Astrocyte (in vitro differentiated cells and primary cell): ENCODE data around the gene DYNLT2B. TPM values are rescaled to one million over a fixed set of nuclear protein-coding genes. Genes with fewer than 3 reads are reported as not detected.

Experiments
- DNase-seq: peaks from one replicate; pipeline ENCODE4 v3.0.0-alpha.2; 2010; ENCODE audit warnings: low read depth
- FAIRE-seq: peaks from 2 replicates; lab custom pipeline; 2011; peaks lifted over from hg19 to GRCh38; lab: Jason Lieb, UNC
- H2AFZ ChIP-seq: 2 replicates; pipeline ENCODE4 v1.6.0; 2012; ENCODE audit warnings: low read depth, low read length, inconsistent platforms
- H3K27ac ChIP-seq: 2 replicates; pipeline ENCODE4 v1.5.1; 2011; ENCODE audit warnings: low read depth, low read length, inconsistent platforms
- H3K27me3 ChIP-seq: 2 replicates; pipeline ENCODE4 v1.6.0; 2011; ENCODE audit warnings: low read length, inconsistent platforms; ENCODE audit not compliant: insufficient read depth
- H3K36me3 ChIP-seq: 2 replicates; pipeline ENCODE4 v1.5.1; 2011; ENCODE audit warnings: low read length, inconsistent platforms; ENCODE audit not compliant: insufficient read depth
- H3K4me1 ChIP-seq: 2 replicates; pipeline ENCODE4 v1.5.1; 2011; ENCODE audit warnings: low read length, inconsistent platforms; ENCODE audit not compliant: insufficient read depth
- H3K4me2 ChIP-seq: 2 replicates; pipeline ENCODE4 v1.6.0; 2012; ENCODE audit warnings: low read length, inconsistent platforms
- H3K4me3 ChIP-seq: 2 replicates; pipeline ENCODE4 v1.5.1; 2011; ENCODE audit warnings: low read depth, mild to moderate bottlenecking, low read length, inconsistent platforms; ENCODE audit not compliant: insufficient read depth
- H3K79me2 ChIP-seq: 2 replicates; pipeline ENCODE4 v1.6.0; 2012; ENCODE audit warnings: mild to moderate bottlenecking, low read length, inconsistent platforms; ENCODE audit not compliant: insufficient read depth
- H3K9ac ChIP-seq: 2 replicates; pipeline ENCODE4 v1.6.0; 2012; ENCODE audit warnings: mild to moderate bottlenecking, low read length, inconsistent platforms
- H3K9me3 ChIP-seq: 2 replicates; pipeline ENCODE4 v1.5.1; 2012; ENCODE audit warnings: low read depth, mild to moderate bottlenecking, low read length, inconsistent platforms; ENCODE audit not compliant: insufficient read depth
- H4K20me1 ChIP-seq: 2 replicates; pipeline ENCODE4 v1.6.0; 2012; ENCODE audit warnings: low read length, inconsistent platforms; ENCODE audit not compliant: insufficient read depth
- H3K27ac Mint-ChIP-seq: one replicate; pipeline ENCODE4 v1.8.0; 2021; ENCODE audit warnings: mild to moderate bottlenecking, mixed read lengths; ENCODE audit not compliant: unreplicated experiment
- H3K27me3 Mint-ChIP-seq: one replicate; pipeline ENCODE4 v1.8.0; 2021; ENCODE audit warnings: low read depth, mixed read lengths; ENCODE audit not compliant: unreplicated experiment
- H3K36me3 Mint-ChIP-seq: one replicate; pipeline ENCODE4 v1.8.0; 2021; ENCODE audit warnings: low read depth, mixed read lengths; ENCODE audit not compliant: unreplicated experiment
- H3K4me1 Mint-ChIP-seq: one replicate; pipeline ENCODE4 v1.8.0; 2021; ENCODE audit warnings: low read depth, mixed read lengths; ENCODE audit not compliant: unreplicated experiment
- H3K4me3 Mint-ChIP-seq: one replicate; pipeline ENCODE4 v1.8.0; 2021; ENCODE audit warnings: mild to moderate bottlenecking, moderate library complexity, mixed read lengths; ENCODE audit not compliant: unreplicated experiment
- H3K9me3 Mint-ChIP-seq: one replicate; pipeline ENCODE4 v1.8.0; 2021; ENCODE audit warnings: mild to moderate bottlenecking, mixed read lengths; ENCODE audit not compliant: unreplicated experiment
- CTCF ChIP-seq: IDR thresholded peaks from 2 replicates; pipeline ENCODE4 v1.5.1; 2011; ENCODE audit warnings: low read depth, mild to moderate bottlenecking, inconsistent platforms, low read length, moderate library complexity; ENCODE audit not compliant: insufficient read depth
- EZH2 ChIP-seq: IDR thresholded peaks from 2 replicates; pipeline ENCODE4 v1.6.1; 2012; ENCODE audit warnings: mild to moderate bottlenecking, low read length, inconsistent platforms; ENCODE audit not compliant: insufficient read depth
- total RNA-seq: library from RNA; stranded (reverse); gene quantifications from 2 replicates; pipeline ENCODE4 v1.2.1, GENCODE V29; 2021

DYNLT2B gene
- total RNA-seq, 1 donor from 2014 or later: 10.9 TPM

GRCh38 chr3:196254376-196255283, 63.4 kb downstream of the DYNLT2B start:
- Histone ChIP-seq H2AFZ (no peak overlapping the region), H4K20me1 (peaks cover 15% of the 10 kb centered on the region), H3K9me3 (no peaks in the 10 kb centered on the region), H3K36me3 (peaks cover 11% of the 10 kb centered on the region), H3K4me3 (no peak overlapping the region), H3K79me2 (peaks cover 40% of the 10 kb centered on the region), H3K27ac (no peak overlapping the region), H3K4me1 (no peaks in the 10 kb centered on the region), H3K9ac (no peak overlapping the region), H3K4me2 (no peak overlapping the region), H3K27me3 (no peaks in the 10 kb centered on the region)
- no peaks in the 10 kb centered on the region for H3K27me3 Mint-ChIP-seq
- no peak overlapping the region for H3K27ac Mint-ChIP-seq
- TF ChIP-seq CTCF: no peak
- TF ChIP-seq EZH2: no peak
- DNase-seq (no peak), FAIRE-seq (no peak)
- H3K36me3 Mint-ChIP-seq: peaks cover 11% of the 10 kb centered on the region
- no peak overlapping the region for H3K4me3 Mint-ChIP-seq
- no peaks in the 10 kb centered on the region for H3K9me3 Mint-ChIP-seq
- no peaks in the 10 kb centered on the region for H3K4me1 Mint-ChIP-seq

- Histone ChIP-seq H3K9me3 (no peaks in the 10 kb centered on the region), H3K4me3 (no peak overlapping the region), H3K27ac (no peak overlapping the region), H3K27me3 (no peaks in the 10 kb centered on the region), H3K9ac (no peak overlapping the region), H2AFZ (no peak overlapping the region), H4K20me1 (peaks cover 33% of the 10 kb centered on the region), H3K4me2 (no peak overlapping the region), H3K36me3 (peaks cover 18% of the 10 kb centered on the region), H3K79me2 (peaks cover 34% of the 10 kb centered on the region), H3K4me1 (no peaks in the 10 kb centered on the region)
- Mint-ChIP-seq H3K27ac (no peak overlapping the region), H3K9me3 (no peaks in the 10 kb centered on the region), H3K4me3 (no peak overlapping the region), H3K4me1 (no peaks in the 10 kb centered on the region), H3K36me3 (peaks cover 19% of the 10 kb centered on the region), H3K27me3 (no peaks in the 10 kb centered on the region)
- no peak for TF ChIP-seq CTCF
- no peak for TF ChIP-seq EZH2
- DNase-seq (no peak), FAIRE-seq (no peak)
Observed at GRCh38 chr3:196251918-196252317, 66.1 kb downstream of the DYNLT2B start.
